Measurements from ENCODE around the gene PER3. TPM values are rescaled to one million over a fixed set of nuclear protein-coding genes. Genes with fewer than 3 reads are reported as not detected.

The PER3 gene
- total and polyA plus RNA-seq, 2 donors (not counting 1 experiment from before 2014, with no cell fraction given) = 16.6 to 18.8 TPM

GRCh38 chr1:7833035-7833434 is 48.9 kb downstream of the PER3 start:
- TF ChIP-seq CTCF (conservative IDR thresholded peaks at IDR 0.05 in 1 of 2, IDR thresholded peaks at IDR 0.05 in 1 of 2; ENCODE audit: low read depth in 1 of 2, low read length in 2 of 2) = no peak
- TF ChIP-seq EZH2 (IDR thresholded peaks at IDR 0.05; ENCODE audit: low read length, missing control alignments) = no peak
- no peak overlapping the region for H2AFZ ChIP-seq (ENCODE audit: low read length)
- H3K79me2 ChIP-seq (ENCODE audit: control insufficient read depth, insufficient read depth, low read length) = no peaks in the 10 kb centered on the region
- no peak overlapping the region for H3K9ac ChIP-seq (ENCODE audit: insufficient read depth, low read length)
- H3K9me3 ChIP-seq (ENCODE audit: control insufficient read depth, insufficient read depth, low read depth, low read length) = no peaks in the 10 kb centered on the region
- peaks cover 8% of the 10 kb centered on the region for H3K36me3 ChIP-seq (ENCODE audit: control insufficient read depth, insufficient read depth, low read length)
- H3K27me3 ChIP-seq (ENCODE audit: control insufficient read depth, insufficient read depth, low read length) = no peaks in the 10 kb centered on the region
- H3K27ac ChIP-seq (ENCODE audit: insufficient read depth, low read length) = no peak overlapping the region
- H3K4me1 ChIP-seq (ENCODE audit: control insufficient read depth, extremely low read depth, insufficient read depth, low read length) = no peaks in the 10 kb centered on the region
- no peak overlapping the region for H3K4me2 ChIP-seq (ENCODE audit: extremely low read depth, insufficient read depth, low read length)
- H4K20me1 ChIP-seq (ENCODE audit: control insufficient read depth, extremely low read depth, insufficient read depth, low read length) = no peaks in the 10 kb centered on the region
- DNase-seq (ENCODE audit: low read depth in 2 of 2) = no peak
- no peak overlapping the region for H3K4me3 ChIP-seq (replicated peaks in 1 of 4; ENCODE audit: control extremely low read depth in 1 of 4, insufficient read depth in 1 of 4, low read depth in 3 of 4, low read length in 4 of 4)

GRCh38 chr1:7838714-7839113 is 54.6 kb downstream of the PER3 start:
- Histone ChIP-seq H2AFZ (ENCODE audit: low read length) (no peak overlapping the region), H3K79me2 (ENCODE audit: control insufficient read depth, insufficient read depth, low read length) (no peaks in the 10 kb centered on the region), H3K27me3 (ENCODE audit: control insufficient read depth, insufficient read depth, low read length) (no peaks in the 10 kb centered on the region), H3K36me3 (ENCODE audit: control insufficient read depth, insufficient read depth, low read length) (peaks cover 9% of the 10 kb centered on the region), H3K9me3 (ENCODE audit: control insufficient read depth, insufficient read depth, low read depth, low read length) (no peaks in the 10 kb centered on the region), H3K4me3 (replicated peaks in 1 of 4; ENCODE audit: control extremely low read depth in 1 of 4, insufficient read depth in 1 of 4, low read depth in 3 of 4, low read length in 4 of 4) (no peak overlapping the region), H3K4me1 (ENCODE audit: control insufficient read depth, extremely low read depth, insufficient read depth, low read length) (no peaks in the 10 kb centered on the region), H3K9ac (ENCODE audit: insufficient read depth, low read length) (no peak overlapping the region), H4K20me1 (ENCODE audit: control insufficient read depth, extremely low read depth, insufficient read depth, low read length) (no peaks in the 10 kb centered on the region), H3K27ac (ENCODE audit: insufficient read depth, low read length) (no peak overlapping the region), H3K4me2 (ENCODE audit: extremely low read depth, insufficient read depth, low read length) (no peak overlapping the region)
- TF ChIP-seq EZH2 (IDR thresholded peaks at IDR 0.05; ENCODE audit: low read length, missing control alignments) (no peak), CTCF (conservative IDR thresholded peaks at IDR 0.05 in 1 of 2, IDR thresholded peaks at IDR 0.05 in 1 of 2; ENCODE audit: low read depth in 1 of 2, low read length in 2 of 2) (no peak)
- DNase-seq (ENCODE audit: low read depth in 2 of 2) = no peak

- Histone ChIP-seq H2AFZ (ENCODE audit: low read length) (no peak overlapping the region), H3K27ac (ENCODE audit: insufficient read depth, low read length) (no peak overlapping the region), H3K9me3 (ENCODE audit: control insufficient read depth, insufficient read depth, low read depth, low read length) (no peaks in the 10 kb centered on the region), H3K4me3 (replicated peaks in 1 of 4; ENCODE audit: control extremely low read depth in 1 of 4, insufficient read depth in 1 of 4, low read depth in 3 of 4, low read length in 4 of 4) (no peak overlapping the region), H4K20me1 (ENCODE audit: control insufficient read depth, extremely low read depth, insufficient read depth, low read length) (no peaks in the 10 kb centered on the region), H3K79me2 (ENCODE audit: control insufficient read depth, insufficient read depth, low read length) (no peaks in the 10 kb centered on the region), H3K36me3 (ENCODE audit: control insufficient read depth, insufficient read depth, low read length) (peaks cover 9% of the 10 kb centered on the region), H3K4me2 (ENCODE audit: extremely low read depth, insufficient read depth, low read length) (no peak overlapping the region), H3K4me1 (ENCODE audit: control insufficient read depth, extremely low read depth, insufficient read depth, low read length) (no peaks in the 10 kb centered on the region), H3K9ac (ENCODE audit: insufficient read depth, low read length) (no peak overlapping the region), H3K27me3 (ENCODE audit: control insufficient read depth, insufficient read depth, low read length) (no peaks in the 10 kb centered on the region)
- DNase-seq (ENCODE audit: low read depth in 2 of 2) = no peak
- TF ChIP-seq CTCF (conservative IDR thresholded peaks at IDR 0.05 in 1 of 2, IDR thresholded peaks at IDR 0.05 in 1 of 2; ENCODE audit: low read depth in 1 of 2, low read length in 2 of 2) (no peak), EZH2 (IDR thresholded peaks at IDR 0.05; ENCODE audit: low read length, missing control alignments) (no peak)
Observed at GRCh38 chr1:7839526-7839925, 55.4 kb downstream of the PER3 start.

Measured in fibroblast of lung (primary cell).